Ascending aorta (tissue), 2 donors: Measurements from ENCODE around the gene S100A12. TPM values are rescaled to one million over a fixed set of nuclear protein-coding genes. Genes with fewer than 3 reads are reported as not detected.

Experiments used
- DNase-seq, 2 donors: peaks; one replicate each; pipeline ENCODE4 v3.0.0-alpha.2; 2019; ENCODE audit warnings: low spot score in 2 of 2
- H3K27ac ChIP-seq, 2 donors: fragments of 200-600 bp; sonication (generic); one replicate each; pipeline ENCODE4 v1.5.1; 2016 to 2017; ENCODE audit warnings: mild to moderate bottlenecking in 1 of 2
- H3K27me3 ChIP-seq: fragments of 200-600 bp; sonication (generic); one replicate; pipeline ENCODE4 v1.5.1; 2017
- H3K36me3 ChIP-seq, 2 donors: fragments of 200-600 bp; sonication (generic); one replicate each; pipeline ENCODE4 v1.5.1; 2016
- H3K4me1 ChIP-seq, 2 donors: fragments of 200-600 bp; sonication (generic); one replicate each; pipeline ENCODE4 v1.5.1; 2016 to 2017; ENCODE audit warnings: mild to moderate bottlenecking in 1 of 2
- H3K4me3 ChIP-seq, 2 donors: fragments of 200-600 bp; sonication (generic); one replicate each; pipeline ENCODE4 v1.5.1; 2016 to 2017; ENCODE audit warnings: mild to moderate bottlenecking in 1 of 2
- H3K9me3 ChIP-seq, 2 donors: fragments of 200-600 bp; sonication (generic); one replicate each; pipeline ENCODE4 v1.5.1; 2016
- CTCF ChIP-seq, 3 experiments: fragments of 200-600 bp in 2 of 3; fragments of 450-650 bp in 1 of 3; sonication (generic) in 2 of 3; IDR thresholded peaks; one replicate each; pipeline ENCODE4 v1.5.1; 2016 to 2019; ENCODE audit warnings: antibody characterized with exemption in 3 of 3, mild to moderate bottlenecking in 1 of 3, moderate library complexity in 1 of 3
- intact Hi-C: fragments of 100-400 bp; cut with DNase I; formaldehyde crosslinking; loops from one replicate; pipeline ENCODE4 v1.15.1; 2023
- total RNA-seq: library from RNA; depleted of rRNA; stranded (reverse); fragments of >200 nt; gene quantifications from one replicate; pipeline ENCODE4 v1.1.0, GENCODE V29; 2016

S100A12 gene
- total RNA-seq, 1 donor from 2014 or later = not detected

GRCh38 chr1:153344718-153345025, 30.7 kb downstream of the S100A12 start:
- Histone ChIP-seq H3K27me3 (no peaks in the 10 kb centered on the region), H3K36me3 (no peaks in the 10 kb centered on the region), H3K4me1 (no peaks in the 10 kb centered on the region), H3K4me3 (no peak overlapping the region), H3K9me3 (no peaks in the 10 kb centered on the region), H3K27ac (no peak overlapping the region)
- DNase-seq = no peak
- no peak for TF ChIP-seq CTCF (IDR thresholded peaks at IDR 0.05)
- intact Hi-C loops = no loop called here

- DNase-seq = no peak
Observed at GRCh38 chr1:153343811-153344717, 31.4 kb downstream of the S100A12 start.

GRCh38 chr1:153343040-153343681, 32.3 kb downstream of the S100A12 start:
- no peak for TF ChIP-seq CTCF (IDR thresholded peaks at IDR 0.05)
- Histone ChIP-seq H3K4me3 (no peak overlapping the region), H3K27ac (no peak overlapping the region), H3K36me3 (no peaks in the 10 kb centered on the region), H3K27me3 (no peaks in the 10 kb centered on the region), H3K9me3 (no peaks in the 10 kb centered on the region), H3K4me1 (no peaks in the 10 kb centered on the region)
- intact Hi-C loops = no loop called here
- no peak for DNase-seq

More at GRCh38 chr1:153343811-153344717, 31.4 kb downstream of the S100A12 start:
- H3K36me3 ChIP-seq = no peaks in the 10 kb centered on the region
- H3K27me3 ChIP-seq = no peaks in the 10 kb centered on the region
- TF ChIP-seq CTCF (IDR thresholded peaks at IDR 0.05) = no peak
- H3K4me3 ChIP-seq = no peak overlapping the region
- H3K4me1 ChIP-seq = no peaks in the 10 kb centered on the region
- no peak overlapping the region for H3K27ac ChIP-seq
- intact Hi-C loops = no loop called here
- no peaks in the 10 kb centered on the region for H3K9me3 ChIP-seq

- no peaks in the 10 kb centered on the region for H3K36me3 ChIP-seq
- no peak for TF ChIP-seq CTCF (IDR thresholded peaks at IDR 0.05)
- H3K9me3 ChIP-seq = no peaks in the 10 kb centered on the region
- no peaks in the 10 kb centered on the region for H3K27me3 ChIP-seq
- intact Hi-C loops = no loop called here
- no peak overlapping the region for H3K4me3 ChIP-seq
- no peaks in the 10 kb centered on the region for H3K4me1 ChIP-seq
- DNase-seq = no peak
- H3K27ac ChIP-seq = no peak overlapping the region
Observed at GRCh38 chr1:153342178-153342577, 33.2 kb downstream of the S100A12 start.

GRCh38 chr1:153341431-153341934, 33.9 kb downstream of the S100A12 start:
- H3K27me3 ChIP-seq = no peaks in the 10 kb centered on the region
- H3K36me3 ChIP-seq = no peaks in the 10 kb centered on the region
- DNase-seq = no peak
- H3K4me3 ChIP-seq = no peak overlapping the region
- TF ChIP-seq CTCF (IDR thresholded peaks at IDR 0.05) = no peak
- H3K9me3 ChIP-seq = no peaks in the 10 kb centered on the region
- H3K4me1 ChIP-seq = no peaks in the 10 kb centered on the region
- no peak overlapping the region for H3K27ac ChIP-seq
- intact Hi-C loops = no loop called here
